Measurements from ENCODE around the gene IL37.

- TF ChIP-seq CTCF (IDR thresholded peaks at IDR 0.05; ENCODE audit: low read depth, low read length) (no peak), MAX (IDR thresholded peaks at IDR 0.05; ENCODE audit: low read depth, low read length) (0 out of 2 replicates have a peak, but pooled peaks have one; percentile 8)
These were observed 30.9 kb upstream of the IL37 start for GRCh38 chr2:112880091-112880531.
